Suprapubic skin (tissue), 4 donors: ENCODE results near the gene PER1. TPM values are rescaled to one million over a fixed set of nuclear protein-coding genes. Genes with fewer than 3 reads are reported as not detected.
"Not testable (repeated sequence)": the region's sequence is repeated elsewhere in the genome, so short reads cannot be mapped to it uniquely, and the experiment has no call there.

Experiments used
- DNase-seq, 2 donors: peaks; one replicate each; pipeline ENCODE4 v3.0.0-alpha.2; 2019; ENCODE audit warnings: low spot score in 2 of 2
- H3K27ac ChIP-seq: fragments of 200-600 bp; sonication (generic); one replicate; pipeline ENCODE4 v1.5.1; 2019
- H3K27me3 ChIP-seq: fragments of 200-600 bp; sonication (generic); one replicate; pipeline ENCODE4 v1.5.1; 2019
- H3K36me3 ChIP-seq: fragments of 200-600 bp; sonication (generic); one replicate; pipeline ENCODE4 v1.5.1; 2019
- H3K4me1 ChIP-seq: fragments of 200-600 bp; sonication (generic); one replicate; pipeline ENCODE4 v1.5.1; 2019
- H3K4me3 ChIP-seq: fragments of 200-600 bp; sonication (generic); one replicate; pipeline ENCODE4 v1.5.1; 2019; ENCODE audit warnings: mild to moderate bottlenecking
- H3K9me3 ChIP-seq: fragments of 200-600 bp; sonication (generic); one replicate; pipeline ENCODE4 v1.5.1; 2019
- EP300 ChIP-seq: sonication (generic); formaldehyde crosslinking; IDR thresholded peaks from one replicate; pipeline ENCODE4 v1.6.1; 2017; ENCODE audit warnings: antibody characterized with exemption
- POLR2A ChIP-seq, 2 donors: fragments of 450-650 bp; IDR thresholded peaks; one replicate each; pipeline ENCODE4 v1.6.1; 2017; ENCODE audit warnings: antibody characterized with exemption in 2 of 2, mild to moderate bottlenecking in 2 of 2, moderate library complexity in 2 of 2
- POLR2AphosphoS5 ChIP-seq, 3 donors: sonication (generic); formaldehyde crosslinking; IDR thresholded peaks; one replicate each; pipeline ENCODE4 v1.6.1; 2017; ENCODE audit warnings: antibody characterized with exemption in 3 of 3
- WGBS: methylation state at CpG from one replicate; pipeline ENCODE4 v1.1.5; 2018; 5-methylcytosine and 5-hydroxymethylcytosine counted together
- total RNA-seq, 4 donors: library from RNA; depleted of rRNA; stranded (reverse); fragments of >200 nt; gene quantifications; one replicate each; pipeline ENCODE4 v1.1.0, GENCODE V29; 2016
- TF ChIP-seq, protein P1 (sequence below), 2 donors: fragments of 200-600 bp in 1 of 2; fragments of 450-650 bp in 1 of 2; sonication (generic) in 1 of 2; IDR thresholded peaks; one replicate each; pipeline ENCODE4 v1.5.1; 2016 to 2019; ENCODE audit warnings: antibody characterized with exemption in 2 of 2, mild to moderate bottlenecking in 1 of 2, moderate library complexity in 1 of 2

PER1 gene
- total RNA-seq, 4 donors from 2014 or later: 272 to 655 (median 330) TPM

DNA sequence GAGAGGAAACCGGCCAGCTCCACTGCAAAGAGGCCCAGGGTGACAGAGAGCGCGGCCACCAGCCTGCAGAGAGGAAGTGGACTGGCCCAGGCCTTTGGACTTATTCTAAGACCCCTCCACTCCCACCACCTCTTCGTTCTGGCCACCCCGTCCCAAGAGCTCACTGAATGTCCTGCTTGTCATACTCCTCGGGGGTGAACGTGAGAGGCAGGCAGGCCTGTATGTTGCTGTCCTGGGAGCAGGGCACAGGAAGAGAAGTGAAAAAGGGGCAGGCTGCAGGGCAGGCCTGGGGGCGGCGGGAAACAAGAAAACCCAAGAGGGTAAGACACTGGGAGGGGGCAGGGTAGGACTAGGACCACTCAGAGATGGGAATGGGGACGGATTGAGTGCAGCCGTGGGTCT, 23.6 kb upstream of the PER1 start:
- WGBS: 9% methylated on average over 11 of the region's 11 CpGs
- Histone ChIP-seq H3K4me3 (peak overlapping the region; percentile 70), H3K27ac (peak overlapping the region; percentile 79), H3K36me3 (no peaks in the 10 kb centered on the region), H3K9me3 (no peaks in the 10 kb centered on the region), H3K4me1 (peaks cover 43% of the 10 kb centered on the region), H3K27me3 (no peaks in the 10 kb centered on the region)
- DNase-seq: peak in 1 of 2 donors; percentile 70
- TF ChIP-seq EP300: no peak
- TF ChIP-seq POLR2AphosphoS5 (IDR thresholded peaks at IDR 0.05): no peak
- TF ChIP-seq, protein P1, sequence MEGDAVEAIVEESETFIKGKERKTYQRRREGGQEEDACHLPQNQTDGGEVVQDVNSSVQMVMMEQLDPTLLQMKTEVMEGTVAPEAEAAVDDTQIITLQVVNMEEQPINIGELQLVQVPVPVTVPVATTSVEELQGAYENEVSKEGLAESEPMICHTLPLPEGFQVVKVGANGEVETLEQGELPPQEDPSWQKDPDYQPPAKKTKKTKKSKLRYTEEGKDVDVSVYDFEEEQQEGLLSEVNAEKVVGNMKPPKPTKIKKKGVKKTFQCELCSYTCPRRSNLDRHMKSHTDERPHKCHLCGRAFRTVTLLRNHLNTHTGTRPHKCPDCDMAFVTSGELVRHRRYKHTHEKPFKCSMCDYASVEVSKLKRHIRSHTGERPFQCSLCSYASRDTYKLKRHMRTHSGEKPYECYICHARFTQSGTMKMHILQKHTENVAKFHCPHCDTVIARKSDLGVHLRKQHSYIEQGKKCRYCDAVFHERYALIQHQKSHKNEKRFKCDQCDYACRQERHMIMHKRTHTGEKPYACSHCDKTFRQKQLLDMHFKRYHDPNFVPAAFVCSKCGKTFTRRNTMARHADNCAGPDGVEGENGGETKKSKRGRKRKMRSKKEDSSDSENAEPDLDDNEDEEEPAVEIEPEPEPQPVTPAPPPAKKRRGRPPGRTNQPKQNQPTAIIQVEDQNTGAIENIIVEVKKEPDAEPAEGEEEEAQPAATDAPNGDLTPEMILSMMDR (IDR thresholded peaks at IDR 0.05): no peak
- no peak for TF ChIP-seq POLR2A (IDR thresholded peaks at IDR 0.05)

DNA sequence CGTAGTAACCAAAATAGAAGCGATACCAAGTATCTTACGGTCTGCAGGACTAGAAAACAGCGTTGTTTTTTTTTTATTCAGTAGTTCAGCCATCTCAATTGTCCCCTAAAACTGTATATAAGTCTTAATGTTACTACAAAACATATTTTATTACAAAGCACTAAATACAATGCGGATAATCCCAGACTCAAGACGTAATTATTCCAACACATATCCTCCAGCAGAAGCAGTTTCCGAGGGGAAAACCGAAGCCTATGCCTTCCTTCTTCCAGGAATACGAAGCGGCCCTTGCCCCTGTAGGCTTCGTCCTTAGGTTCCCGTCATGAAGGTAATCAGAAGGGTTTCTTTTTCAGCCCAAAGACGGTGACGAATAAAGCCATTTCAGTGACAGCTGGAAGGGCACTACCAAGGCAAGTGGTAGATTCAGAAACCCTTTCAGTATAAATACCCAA, 21.7 kb upstream of the PER1 start:
- Histone ChIP-seq H3K4me3 (peak overlapping the region; percentile 46), H3K27me3 (no peaks in the 10 kb centered on the region), H3K36me3 (no peaks in the 10 kb centered on the region), H3K4me1 (peaks cover 43% of the 10 kb centered on the region), H3K9me3 (no peaks in the 10 kb centered on the region), H3K27ac (peak overlapping the region; percentile 98)
- TF ChIP-seq, protein P1 (IDR thresholded peaks at IDR 0.05): no peak
- no peak for TF ChIP-seq EP300
- no peak for TF ChIP-seq POLR2A (IDR thresholded peaks at IDR 0.05)
- no peak for DNase-seq
- 3% methylated on average over 14 of the region's 14 CpGs for WGBS

DNA sequence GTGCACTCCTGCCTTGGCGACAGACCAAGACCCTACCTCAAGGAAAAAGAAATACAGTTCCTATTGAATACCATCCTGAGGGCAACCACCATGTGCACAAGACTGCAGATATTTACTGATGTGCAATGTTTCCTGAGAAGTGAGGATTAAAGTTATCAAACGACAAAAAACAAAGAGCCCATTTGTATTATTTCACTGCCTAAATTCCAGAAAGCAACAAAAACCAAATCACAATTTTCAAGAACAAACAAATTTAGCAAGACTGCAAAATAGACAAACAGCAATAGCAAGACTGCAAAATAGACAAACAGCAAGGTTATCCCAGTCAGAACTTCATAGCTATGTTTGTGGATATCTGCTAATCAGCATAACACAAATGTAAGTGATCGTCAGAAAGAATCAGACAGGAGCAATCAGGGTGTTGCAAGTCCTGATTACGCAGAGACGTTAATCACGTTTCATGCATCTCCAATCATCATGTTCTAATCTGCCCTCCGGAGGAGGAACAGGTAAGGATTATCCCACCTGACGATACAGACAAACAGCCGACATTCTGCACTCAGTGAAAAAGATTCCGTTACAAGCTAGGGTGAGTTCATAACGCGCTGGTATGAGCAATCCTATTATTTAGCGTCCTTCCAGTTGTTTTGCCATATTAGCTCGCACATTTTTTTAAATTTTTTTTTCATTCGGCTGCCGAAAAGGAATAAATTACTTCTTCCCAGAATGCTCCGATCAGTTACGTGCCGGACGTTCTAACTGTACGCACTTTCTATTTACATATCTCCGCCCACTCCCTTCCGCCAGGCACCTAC, 21.1 kb upstream of the PER1 start:
- Histone ChIP-seq H3K4me3 (peak overlapping the region; percentile 46), H3K36me3 (no peaks in the 10 kb centered on the region), H3K27ac (peak overlapping the region; percentile 98), H3K9me3 (no peaks in the 10 kb centered on the region), H3K27me3 (no peaks in the 10 kb centered on the region), H3K4me1 (peaks cover 43% of the 10 kb centered on the region)
- WGBS: under 1% methylated on average over 23 of the region's 23 CpGs
- TF ChIP-seq POLR2AphosphoS5 (IDR thresholded peaks at IDR 0.05) (peak; percentile 98 to 100 (median 99)), POLR2A (IDR thresholded peaks at IDR 0.05) (peak; percentile 98 to 99), EP300 (no peak)
- DNase-seq: peak in 1 of 2 donors; percentile 88

DNA sequence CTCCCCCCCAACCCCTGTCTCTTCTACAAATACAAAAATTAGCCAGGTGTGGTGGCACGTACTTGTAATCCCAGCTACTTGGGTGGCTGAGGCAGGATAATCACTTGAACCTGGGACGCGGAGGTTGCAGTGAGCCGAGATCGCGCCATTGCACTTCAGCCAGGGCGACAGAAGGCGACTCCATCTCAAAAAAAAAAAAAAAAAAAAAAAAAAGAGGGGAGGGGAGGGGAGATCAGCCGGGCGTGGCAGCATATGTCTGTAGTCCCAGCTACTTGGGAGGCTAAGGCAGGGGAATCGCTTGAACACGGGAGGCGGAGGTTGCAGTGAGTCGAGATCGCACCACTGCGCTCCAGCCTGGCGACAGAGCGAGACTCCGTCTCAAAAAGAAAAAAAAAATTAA, 18.0 kb upstream of the PER1 start:
- WGBS: 87% methylated on average over 19 of the region's 19 CpGs

DNA sequence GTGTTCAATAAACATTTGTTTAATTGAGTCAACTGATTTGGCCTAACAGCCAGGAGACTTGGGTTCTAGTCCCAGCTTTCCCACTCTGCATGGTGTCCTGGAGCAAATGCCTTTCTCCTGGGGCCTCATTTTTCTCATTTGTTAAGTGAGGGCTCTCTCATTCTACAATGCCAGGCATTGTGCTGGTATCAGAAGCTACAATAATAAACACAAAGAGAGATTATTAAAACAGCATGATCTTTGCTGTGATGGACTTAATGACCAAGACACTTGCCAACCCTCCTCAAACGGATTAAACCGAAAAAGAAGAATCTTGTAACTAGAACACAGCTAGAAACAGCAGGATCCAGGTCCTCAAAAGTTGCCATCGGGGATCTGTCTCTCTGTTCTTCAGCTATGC, 15.3 kb upstream of the PER1 start:
- TF ChIP-seq POLR2A (IDR thresholded peaks at IDR 0.05) (no peak), POLR2AphosphoS5 (IDR thresholded peaks at IDR 0.05) (no peak), EP300 (no peak)
- TF ChIP-seq, protein P1 (IDR thresholded peaks at IDR 0.05): no peak

More for the DNA sequence above, 18.0 kb upstream of the PER1 start:
- peaks cover 29% of the 10 kb centered on the region for H3K4me1 ChIP-seq
- H3K36me3 ChIP-seq, H3K27ac ChIP-seq, H3K9me3 ChIP-seq, H3K4me3 ChIP-seq, DNase-seq, H3K27me3 ChIP-seq: not testable (repeated sequence)

DNA sequence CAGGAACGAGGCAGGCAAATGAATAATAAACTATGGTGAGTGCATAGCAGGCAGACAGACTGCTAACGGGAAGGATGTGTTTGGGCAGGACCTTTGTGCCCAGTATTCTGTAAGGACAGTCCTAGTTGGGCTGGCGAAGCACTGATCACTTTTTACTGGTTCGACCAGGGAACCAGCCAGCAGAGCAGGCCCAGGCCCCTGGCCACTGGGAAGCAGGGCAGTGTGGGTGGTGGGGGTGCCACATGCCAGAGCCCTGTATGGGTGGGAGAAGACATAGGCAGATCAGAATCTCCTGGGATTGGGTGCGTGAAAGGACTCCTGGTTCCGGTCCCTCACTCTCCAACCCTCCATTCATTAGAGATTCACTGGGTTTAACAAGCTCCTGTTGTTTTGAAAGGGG, 14.5 kb upstream of the PER1 start:
- H3K9me3 ChIP-seq: no peaks in the 10 kb centered on the region
- H3K27ac ChIP-seq: peak overlapping the region; percentile 55
- no peak for DNase-seq
- 74% methylated on average over 6 of the region's 6 CpGs for WGBS
- H3K4me3 ChIP-seq: no peak overlapping the region
- TF ChIP-seq EP300 (no peak), POLR2AphosphoS5 (IDR thresholded peaks at IDR 0.05) (no peak), POLR2A (IDR thresholded peaks at IDR 0.05) (no peak)
- no peaks in the 10 kb centered on the region for H3K27me3 ChIP-seq
- H3K36me3 ChIP-seq: no peaks in the 10 kb centered on the region
- H3K4me1 ChIP-seq: peaks cover 35% of the 10 kb centered on the region

More for the DNA sequence above, 15.3 kb upstream of the PER1 start:
- H3K4me3 ChIP-seq: no peak overlapping the region
- no peaks in the 10 kb centered on the region for H3K27me3 ChIP-seq
- no peaks in the 10 kb centered on the region for H3K9me3 ChIP-seq
- 80% methylated on average over 3 of the region's 3 CpGs for whole genome bisulfite sequencing
- H3K4me1 ChIP-seq: peaks cover 31% of the 10 kb centered on the region
- no peaks in the 10 kb centered on the region for H3K36me3 ChIP-seq
- no peak overlapping the region for H3K27ac ChIP-seq
- no peak for DNase-seq
